ENCODE measurements around the gene GLP1R. TPM values are rescaled to one million over a fixed set of nuclear protein-coding genes. Genes with fewer than 3 reads are reported as not detected.

The GLP1R gene
- total RNA-seq, 1 experiment from 2014 or later = not detected

DNA sequence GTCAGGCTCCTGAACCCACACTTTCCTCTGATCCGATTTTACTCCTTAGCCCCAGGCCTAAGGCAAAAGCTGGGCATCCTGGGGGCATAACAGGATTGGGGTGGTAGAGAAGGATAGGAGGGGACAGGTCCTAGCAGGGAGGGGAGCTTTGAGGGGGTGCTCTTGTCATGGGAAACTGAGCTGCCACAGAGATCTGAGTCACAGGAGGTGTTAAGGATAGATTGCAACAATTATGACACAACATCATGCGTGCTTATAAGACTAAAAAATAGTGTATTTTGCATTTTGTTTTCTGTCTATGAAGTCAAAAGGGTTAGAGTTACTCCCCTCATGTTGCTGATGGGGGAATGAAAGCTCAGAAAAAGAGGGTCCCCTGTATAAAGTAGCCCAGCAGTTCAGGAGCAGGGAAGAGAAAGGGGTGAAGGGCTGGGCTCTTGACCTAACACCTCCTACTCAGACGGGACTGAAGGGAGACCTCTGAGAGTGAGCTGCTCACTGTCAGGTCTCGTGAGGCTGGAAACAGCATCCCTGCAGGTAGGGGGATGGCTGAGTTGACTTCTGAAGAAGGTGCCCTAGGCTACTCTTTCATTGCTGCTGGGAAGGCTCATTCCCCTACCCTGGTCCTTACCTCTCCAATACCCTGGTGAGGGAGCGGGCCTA is 2.0 kb downstream of the GLP1R start:
- in situ Hi-C loops (cut with HindIII; ENCODE audit: low pct_unique_long_range_greater_than_20kb, low sequenced_read_pairs) = no loop called here
- POLR2A ChIA-PET = no interaction called here
- DNase-seq (ENCODE audit: low read depth, low spot score) (no peak), ATAC-seq (no peak)
- TF ChIP-seq, protein P1, sequence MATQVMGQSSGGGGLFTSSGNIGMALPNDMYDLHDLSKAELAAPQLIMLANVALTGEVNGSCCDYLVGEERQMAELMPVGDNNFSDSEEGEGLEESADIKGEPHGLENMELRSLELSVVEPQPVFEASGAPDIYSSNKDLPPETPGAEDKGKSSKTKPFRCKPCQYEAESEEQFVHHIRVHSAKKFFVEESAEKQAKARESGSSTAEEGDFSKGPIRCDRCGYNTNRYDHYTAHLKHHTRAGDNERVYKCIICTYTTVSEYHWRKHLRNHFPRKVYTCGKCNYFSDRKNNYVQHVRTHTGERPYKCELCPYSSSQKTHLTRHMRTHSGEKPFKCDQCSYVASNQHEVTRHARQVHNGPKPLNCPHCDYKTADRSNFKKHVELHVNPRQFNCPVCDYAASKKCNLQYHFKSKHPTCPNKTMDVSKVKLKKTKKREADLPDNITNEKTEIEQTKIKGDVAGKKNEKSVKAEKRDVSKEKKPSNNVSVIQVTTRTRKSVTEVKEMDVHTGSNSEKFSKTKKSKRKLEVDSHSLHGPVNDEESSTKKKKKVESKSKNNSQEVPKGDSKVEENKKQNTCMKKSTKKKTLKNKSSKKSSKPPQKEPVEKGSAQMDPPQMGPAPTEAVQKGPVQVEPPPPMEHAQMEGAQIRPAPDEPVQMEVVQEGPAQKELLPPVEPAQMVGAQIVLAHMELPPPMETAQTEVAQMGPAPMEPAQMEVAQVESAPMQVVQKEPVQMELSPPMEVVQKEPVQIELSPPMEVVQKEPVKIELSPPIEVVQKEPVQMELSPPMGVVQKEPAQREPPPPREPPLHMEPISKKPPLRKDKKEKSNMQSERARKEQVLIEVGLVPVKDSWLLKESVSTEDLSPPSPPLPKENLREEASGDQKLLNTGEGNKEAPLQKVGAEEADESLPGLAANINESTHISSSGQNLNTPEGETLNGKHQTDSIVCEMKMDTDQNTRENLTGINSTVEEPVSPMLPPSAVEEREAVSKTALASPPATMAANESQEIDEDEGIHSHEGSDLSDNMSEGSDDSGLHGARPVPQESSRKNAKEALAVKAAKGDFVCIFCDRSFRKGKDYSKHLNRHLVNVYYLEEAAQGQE (IDR thresholded peaks at IDR 0.05; ENCODE audit: insufficient read depth in 1 of 2, low read depth in 2 of 2, low read length in 1 of 2) = no peak
- TF ChIP-seq, protein P2, sequence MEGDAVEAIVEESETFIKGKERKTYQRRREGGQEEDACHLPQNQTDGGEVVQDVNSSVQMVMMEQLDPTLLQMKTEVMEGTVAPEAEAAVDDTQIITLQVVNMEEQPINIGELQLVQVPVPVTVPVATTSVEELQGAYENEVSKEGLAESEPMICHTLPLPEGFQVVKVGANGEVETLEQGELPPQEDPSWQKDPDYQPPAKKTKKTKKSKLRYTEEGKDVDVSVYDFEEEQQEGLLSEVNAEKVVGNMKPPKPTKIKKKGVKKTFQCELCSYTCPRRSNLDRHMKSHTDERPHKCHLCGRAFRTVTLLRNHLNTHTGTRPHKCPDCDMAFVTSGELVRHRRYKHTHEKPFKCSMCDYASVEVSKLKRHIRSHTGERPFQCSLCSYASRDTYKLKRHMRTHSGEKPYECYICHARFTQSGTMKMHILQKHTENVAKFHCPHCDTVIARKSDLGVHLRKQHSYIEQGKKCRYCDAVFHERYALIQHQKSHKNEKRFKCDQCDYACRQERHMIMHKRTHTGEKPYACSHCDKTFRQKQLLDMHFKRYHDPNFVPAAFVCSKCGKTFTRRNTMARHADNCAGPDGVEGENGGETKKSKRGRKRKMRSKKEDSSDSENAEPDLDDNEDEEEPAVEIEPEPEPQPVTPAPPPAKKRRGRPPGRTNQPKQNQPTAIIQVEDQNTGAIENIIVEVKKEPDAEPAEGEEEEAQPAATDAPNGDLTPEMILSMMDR (IDR thresholded peaks at IDR 0.05) = no peak
- no peak for TF ChIP-seq POLR2AphosphoS5 (IDR thresholded peaks at IDR 0.05; ENCODE audit: low read depth, low read length)
- no peak for TF ChIP-seq SIN3A (IDR thresholded peaks at IDR 0.05; ENCODE audit: borderline replicate concordance, insufficient read depth, low read depth, low read length)
- no peak for TF ChIP-seq TCF7L2 (IDR thresholded peaks at IDR 0.05; ENCODE audit: low read depth, low read length)
- no peaks in the 10 kb centered on the region for H3K9me3 ChIP-seq (ENCODE audit: control insufficient read depth, insufficient read depth, low read depth, low read length)
- peaks cover 9% of the 10 kb centered on the region for H3K27me3 ChIP-seq (ENCODE audit: control insufficient read depth, insufficient read depth, low read length)
- H3K4me3 ChIP-seq (ENCODE audit: low read depth in 2 of 2, low read length in 2 of 2) = no peak overlapping the region
- CTCF ChIA-PET = no interaction called here
- intact Hi-C loops (cut with micrococcal nuclease; ENCODE audit: unreplicated experiment) = no loop called here
- no peaks in the 10 kb centered on the region for H3K36me3 ChIP-seq (ENCODE audit: control insufficient read depth, insufficient read depth, low read length)
- no peak overlapping the region for H3K27ac ChIP-seq (ENCODE audit: low read length)
- no peaks in the 10 kb centered on the region; the same call in 1 of the 2 replicates for H3K4me1 ChIP-seq (ENCODE audit: control insufficient read depth, insufficient read depth, low read length)
- BruUV-seq (replicated peaks) = no TSS peak

DNA sequence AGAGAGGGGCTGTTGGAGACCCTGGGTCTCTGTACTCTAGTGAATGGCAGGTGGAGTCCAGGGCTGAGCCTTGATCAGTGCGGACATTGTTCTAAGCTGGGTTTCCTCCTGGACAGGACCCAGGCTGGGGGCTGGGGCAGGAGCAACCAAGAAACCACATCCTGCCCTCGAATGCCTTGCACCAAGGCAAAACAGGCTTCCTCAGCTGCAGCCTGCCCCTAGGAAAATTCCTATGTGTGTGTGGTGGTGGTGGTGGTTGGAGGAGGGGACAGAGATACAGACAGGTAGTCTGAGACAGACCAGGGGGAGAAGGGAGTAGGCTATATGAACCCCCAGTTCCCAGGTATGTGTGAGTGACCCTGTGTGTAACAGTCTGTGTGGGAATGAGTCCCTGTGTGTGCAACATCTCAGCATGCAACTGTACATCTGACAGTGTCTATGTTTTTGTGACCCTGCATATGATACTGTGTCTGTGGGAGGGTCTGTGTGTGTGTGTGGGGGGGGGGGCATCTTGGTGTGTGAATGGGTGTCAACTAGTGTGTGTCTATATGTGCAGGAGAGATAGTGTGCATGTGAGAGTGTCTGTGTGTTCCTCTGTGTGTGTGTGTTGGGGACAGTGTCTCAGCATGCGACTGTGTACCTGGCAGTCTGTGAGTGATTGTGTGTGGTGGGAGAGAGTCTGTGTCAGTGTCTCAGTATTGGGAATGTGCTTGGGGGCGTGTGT is 3.0 kb downstream of the GLP1R start:
- Histone ChIP-seq H3K27me3 (ENCODE audit: control insufficient read depth, insufficient read depth, low read length) (peaks cover 9% of the 10 kb centered on the region), H3K4me3 (ENCODE audit: low read depth in 2 of 2, low read length in 2 of 2) (no peak overlapping the region; a peak in 1 of 4 replicates), H3K9me3 (ENCODE audit: control insufficient read depth, insufficient read depth, low read depth, low read length) (no peaks in the 10 kb centered on the region), H3K27ac (ENCODE audit: low read length) (no peak overlapping the region), H3K36me3 (ENCODE audit: control insufficient read depth, insufficient read depth, low read length) (no peaks in the 10 kb centered on the region), H3K4me1 (ENCODE audit: control insufficient read depth, insufficient read depth, low read length) (no peaks in the 10 kb centered on the region; the same call in 1 of the 2 replicates)
- BruUV-seq (replicated peaks) = no TSS peak
- ChIA-PET CTCF (no interaction called here), POLR2A (no interaction called here)
- TF ChIP-seq SIN3A (IDR thresholded peaks at IDR 0.05; ENCODE audit: borderline replicate concordance, insufficient read depth, low read depth, low read length) = no peak
- TF ChIP-seq TCF7L2 (IDR thresholded peaks at IDR 0.05; ENCODE audit: low read depth, low read length) = no peak
- TF ChIP-seq, protein P2 (IDR thresholded peaks at IDR 0.05) = no peak
- TF ChIP-seq, protein P1 (IDR thresholded peaks at IDR 0.05; ENCODE audit: insufficient read depth in 1 of 2, low read depth in 2 of 2, low read length in 1 of 2) = no peak
- TF ChIP-seq POLR2AphosphoS5 (IDR thresholded peaks at IDR 0.05; ENCODE audit: low read depth, low read length) = no peak
- intact Hi-C loops (cut with micrococcal nuclease; ENCODE audit: unreplicated experiment) = no loop called here
- DNase-seq (ENCODE audit: low read depth, low spot score) (no peak), ATAC-seq (no peak)
- in situ Hi-C loops (cut with HindIII; ENCODE audit: low pct_unique_long_range_greater_than_20kb, low sequenced_read_pairs) = no loop called here

Data from Panc1 (cell line).